Measurements from ENCODE around the gene TAF11L12.
"Not testable (repeated sequence)": the region's sequence is repeated elsewhere in the genome, so short reads cannot be mapped to it uniquely, and the experiment has no call there.

- TF ChIP-seq CTCF (IDR thresholded peaks at IDR 0.05; ENCODE audit: low read depth, low read length); EZH2phosphoT487 (IDR thresholded peaks at IDR 0.05; ENCODE audit: low read depth): not testable (repeated sequence)
Observed at GRCh38 chr5:17597728-17598127, 12.5 kb upstream of the TAF11L12 start, which contains the start of gene TAF11L10.

All from OCI-LY3 (cell line).